ENCODE results near the gene NME3. TPM values are rescaled to one million over a fixed set of nuclear protein-coding genes. Genes with fewer than 3 reads are reported as not detected.

NME3 gene
- total and polyA plus RNA-seq, 3 donors from 2014 or later: 29.3 to 119 (median 100) TPM

- DNase-seq: no peak
- intact Hi-C loops (cut with DNase I; ENCODE audit: low total_unique reads): no loop called here
- Histone ChIP-seq H3K9me3 (no peaks in the 10 kb centered on the region), H3K27ac (no peak overlapping the region), H3K4me1 (peaks cover 17% of the 10 kb centered on the region), H3K36me3 (ENCODE audit: low read depth, missing control alignments) (no peaks in the 10 kb centered on the region), H3K27me3 (no peaks in the 10 kb centered on the region), H3K4me3 (no peak overlapping the region)
- TF ChIP-seq CTCF (IDR thresholded peaks at IDR 0.05) (no peak), POLR2A (IDR thresholded peaks at IDR 0.05) (no peak)
- WGBS, 2 donors: 82 to 85% methylated on average over 2 to 8 of the region's 8 CpGs
Measured at GRCh38 chr16:1779234-1779701, 7.9 kb upstream of the NME3 start.

GRCh38 chr16:1778200-1779179 is 7.1 kb upstream of the NME3 start:
- H3K4me1 ChIP-seq: peaks cover 16% of the 10 kb centered on the region
- H3K27ac ChIP-seq: no peak overlapping the region
- WGBS, 2 donors: 88 to 90% methylated on average over 13 to 34 of the region's 34 CpGs
- H3K9me3 ChIP-seq: no peaks in the 10 kb centered on the region
- DNase-seq: no peak
- H3K4me3 ChIP-seq: no peak overlapping the region
- no peaks in the 10 kb centered on the region for H3K27me3 ChIP-seq
- TF ChIP-seq CTCF (IDR thresholded peaks at IDR 0.05): no peak
- no peak for TF ChIP-seq POLR2A (IDR thresholded peaks at IDR 0.05)
- H3K36me3 ChIP-seq (ENCODE audit: low read depth, missing control alignments): no peaks in the 10 kb centered on the region
- intact Hi-C loops (cut with DNase I; ENCODE audit: low total_unique reads): no loop called here

GRCh38 chr16:1777375-1778199 is 6.2 kb upstream of the NME3 start:
- no peaks in the 10 kb centered on the region for H3K27me3 ChIP-seq
- intact Hi-C loops (cut with DNase I; ENCODE audit: low total_unique reads): no loop called here
- no peaks in the 10 kb centered on the region for H3K9me3 ChIP-seq
- 65 to 79% methylated on average over 4 to 32 of the region's 36 CpGs for WGBS, 2 donors
- no peak overlapping the region for H3K27ac ChIP-seq
- no peaks in the 10 kb centered on the region for H3K36me3 ChIP-seq (ENCODE audit: low read depth, missing control alignments)
- peaks cover 16% of the 10 kb centered on the region for H3K4me1 ChIP-seq
- no peak for DNase-seq
- no peak overlapping the region for H3K4me3 ChIP-seq
- TF ChIP-seq CTCF (IDR thresholded peaks at IDR 0.05): no peak
- no peak for TF ChIP-seq POLR2A (IDR thresholded peaks at IDR 0.05)

GRCh38 chr16:1776991-1777374 is 5.6 kb upstream of the NME3 start:
- no peaks in the 10 kb centered on the region for H3K36me3 ChIP-seq (ENCODE audit: low read depth, missing control alignments)
- H3K9me3 ChIP-seq: no peaks in the 10 kb centered on the region
- WGBS, 2 donors: 88 to 89% methylated on average over 22 of the region's 22 CpGs
- peaks cover 20% of the 10 kb centered on the region for H3K4me1 ChIP-seq
- no peak overlapping the region for H3K27ac ChIP-seq
- no peak for DNase-seq
- intact Hi-C loops (cut with DNase I; ENCODE audit: low total_unique reads): no loop called here
- no peaks in the 10 kb centered on the region for H3K27me3 ChIP-seq
- no peak for TF ChIP-seq POLR2A (IDR thresholded peaks at IDR 0.05)
- no peak for TF ChIP-seq CTCF (IDR thresholded peaks at IDR 0.05)
- H3K4me3 ChIP-seq: no peak overlapping the region

Measured in testis (tissue), 3 donors.